CD8-positive, alpha-beta memory T cell (primary cell): ENCODE measurements around the gene HIVEP2. TPM values are rescaled to one million over a fixed set of nuclear protein-coding genes. Genes with fewer than 3 reads are reported as not detected.

ENCODE experiments used
- CTCF ChIA-PET: fragments of 350-600 bp; sonication (Branson Sonifier 250); formaldehyde crosslinking; loops from one replicate; lab custom pipeline; 2021; ENCODE audit warnings: antibody characterized with exemption; lab: Charles Lee
- POLR2A ChIA-PET: fragments of 350-600 bp; sonication (Branson Sonifier 250); formaldehyde crosslinking; loops from one replicate; lab custom pipeline; 2021; ENCODE audit warnings: antibody characterized with exemption; lab: Charles Lee
- DNase-seq, 5 donors: peaks; one replicate each; pipeline versions ENCODE4 v3.0.0 to v3.0.0-alpha.2; 2020 to 2022; ENCODE audit warnings: mixed read lengths in 1 of 5
- H3K27ac ChIP-seq: one replicate; pipeline ENCODE4 v1.7.0; 2013; ENCODE audit warnings: low read depth, mild to moderate bottlenecking, low read length, moderate library complexity
- H3K27me3 ChIP-seq: 2 replicates; pipeline ENCODE4 v1.7.0; 2013; ENCODE audit warnings: low read length, mild to moderate bottlenecking; ENCODE audit not compliant: insufficient read depth, poor library complexity, severe bottlenecking
- H3K36me3 ChIP-seq: 2 replicates; pipeline ENCODE4 v1.7.0; 2013; ENCODE audit warnings: mild to moderate bottlenecking, low read length, moderate library complexity; ENCODE audit not compliant: insufficient read depth
- H3K4me1 ChIP-seq: 2 replicates; pipeline ENCODE4 v1.7.0; 2013; ENCODE audit warnings: mild to moderate bottlenecking, low read length, moderate library complexity; ENCODE audit not compliant: insufficient read depth
- H3K4me3 ChIP-seq: 2 replicates; pipeline ENCODE4 v1.7.0; 2013; ENCODE audit warnings: mild to moderate bottlenecking, low read length
- H3K9me3 ChIP-seq: 2 replicates; pipeline ENCODE4 v1.7.0; 2013; ENCODE audit warnings: mild to moderate bottlenecking, low read length
- H3K27ac Mint-ChIP-seq, 8 donors: one replicate each; pipeline ENCODE4 v1.8.0; 2020 to 2021; ENCODE audit warnings: mixed read lengths in 8 of 8, mild to moderate bottlenecking in 6 of 8, inconsistent platforms in 3 of 8, moderate library complexity in 3 of 8
- H3K27me3 Mint-ChIP-seq, 2 donors: one replicate each; pipeline ENCODE4 v1.8.0; 2020 to 2021; ENCODE audit warnings: mixed read lengths in 2 of 2, mild to moderate bottlenecking in 1 of 2, moderate library complexity in 1 of 2
- H3K36me3 Mint-ChIP-seq, 3 donors: one replicate each; pipeline ENCODE4 v1.8.0; 2020 to 2021; ENCODE audit warnings: mixed read lengths in 3 of 3, inconsistent platforms in 1 of 3, mild to moderate bottlenecking in 1 of 3
- H3K4me1 Mint-ChIP-seq, 3 donors: one replicate each; pipeline ENCODE4 v1.8.0; 2020 to 2021; ENCODE audit warnings: mixed read lengths in 3 of 3, inconsistent platforms in 1 of 3, mild to moderate bottlenecking in 1 of 3
- H3K4me3 Mint-ChIP-seq, 7 donors: one replicate each; pipeline ENCODE4 v1.8.0; 2020 to 2021; ENCODE audit warnings: mixed read lengths in 7 of 7, mild to moderate bottlenecking in 6 of 7, moderate library complexity in 4 of 7, inconsistent platforms in 2 of 7
- H3K9me3 Mint-ChIP-seq, 5 donors: one replicate each; pipeline ENCODE4 v1.8.0; 2020 to 2022; ENCODE audit warnings: mixed read lengths in 5 of 5, mild to moderate bottlenecking in 3 of 5, moderate library complexity in 2 of 5, inconsistent platforms in 1 of 5
- polyA plus RNA-seq: library from polyadenylated mRNA; unstranded; fragments of 300-500 nt; fragmentation: Illumina TruSeq; gene quantifications from one replicate; pipeline ENCODE4 v1.2.3, GENCODE V29; 2021
- total RNA-seq, 2 experiments: library from RNA; stranded (reverse); gene quantifications; one replicate each; pipeline ENCODE4 v1.2.3, GENCODE V29; 2021

HIVEP2 gene
- total and polyA plus RNA-seq, 3 experiments from 2014 or later = 15.4 to 37.2 (median 37.1) TPM

DNA sequence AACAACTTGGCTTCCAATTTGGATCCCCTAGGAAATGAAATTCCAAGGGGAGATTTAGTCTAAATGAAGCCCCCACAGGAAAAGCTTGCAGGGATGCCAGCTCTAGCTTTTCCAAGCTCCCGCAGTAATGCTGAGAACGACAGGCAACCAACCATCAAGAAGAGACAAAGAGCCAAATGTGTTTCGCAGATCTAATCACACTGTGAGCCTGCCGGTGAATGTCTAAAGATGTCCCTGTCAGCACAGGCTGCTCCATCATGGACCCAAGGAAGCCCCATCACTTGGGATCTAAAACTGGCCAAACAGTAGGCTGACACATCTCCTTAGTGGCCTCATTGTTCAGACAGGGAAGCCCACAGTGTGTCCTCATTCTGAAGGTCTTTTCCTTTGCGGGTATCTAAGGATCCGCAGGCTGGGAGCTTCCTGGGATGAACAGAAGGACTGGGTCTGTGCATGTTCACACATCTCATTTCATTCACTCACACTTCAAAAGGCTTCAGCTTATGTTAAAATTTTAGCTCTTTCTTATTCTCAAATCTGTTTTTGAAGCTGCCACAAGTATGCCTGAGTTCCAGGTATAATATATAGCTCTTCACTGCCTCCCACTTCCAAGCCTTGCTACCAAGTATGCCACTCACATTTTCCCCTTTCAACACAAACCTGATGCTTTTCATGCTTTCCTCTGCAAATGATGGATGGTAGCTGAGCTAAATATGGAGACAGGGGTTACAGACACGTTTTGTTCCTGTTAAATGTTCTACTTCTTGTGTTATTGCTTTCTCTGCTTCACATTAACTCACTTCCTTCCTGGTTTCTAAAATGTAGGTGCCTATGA, 229.8 kb downstream of the HIVEP2 start:
- Histone ChIP-seq H3K27ac (no peak overlapping the region), H3K36me3 (no peaks in the 10 kb centered on the region), H3K4me3 (no peak overlapping the region), H3K27me3 (no peaks in the 10 kb centered on the region), H3K4me1 (no peaks in the 10 kb centered on the region), H3K9me3 (peaks cover 8% of the 10 kb centered on the region)
- H3K9me3 Mint-ChIP-seq = peaks cover 9 to 25% (median 21%) of the 10 kb centered on the region in 5 donors
- H3K4me1 Mint-ChIP-seq = no peaks in the 10 kb centered on the region
- POLR2A ChIA-PET = no interaction called here
- no peak for DNase-seq
- peaks cover 8 to 13% of the 10 kb centered on the region in 2 donors for H3K27me3 Mint-ChIP-seq
- H3K4me3 Mint-ChIP-seq = no peak overlapping the region
- peaks cover 0 to 18% (median 6%) of the 10 kb centered on the region in 3 donors for H3K36me3 Mint-ChIP-seq
- H3K27ac Mint-ChIP-seq = peak overlapping the region in 1 of 8 donors; percentile 6
- CTCF ChIA-PET = no interaction called here

DNA sequence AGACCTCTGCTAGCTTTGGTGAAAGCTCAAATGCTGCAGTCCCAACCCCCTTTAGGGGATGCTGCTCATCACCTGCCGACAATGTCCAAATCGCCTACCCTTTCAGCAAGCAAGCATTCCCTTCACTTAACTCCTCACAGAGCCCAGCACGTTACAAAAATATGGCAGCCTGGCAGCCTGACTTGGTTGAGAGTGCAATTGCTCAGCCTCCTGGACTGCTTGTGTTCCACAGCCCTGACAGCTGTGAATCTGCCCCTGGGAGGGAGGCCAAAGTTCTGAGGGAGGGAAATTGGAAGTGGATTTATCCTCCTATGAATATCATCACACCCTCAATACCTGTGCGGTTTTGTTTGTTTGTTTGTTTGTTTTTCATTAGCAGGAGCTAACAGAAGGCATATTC, 231.0 kb downstream of the HIVEP2 start:
- Histone ChIP-seq H3K4me3 (no peak overlapping the region), H3K36me3 (no peaks in the 10 kb centered on the region), H3K4me1 (no peaks in the 10 kb centered on the region), H3K9me3 (peaks cover 8% of the 10 kb centered on the region), H3K27ac (no peak overlapping the region), H3K27me3 (no peaks in the 10 kb centered on the region)
- DNase-seq = no peak
- POLR2A ChIA-PET = no interaction called here
- H3K9me3 Mint-ChIP-seq = peaks cover 7 to 13% (median 12%) of the 10 kb centered on the region in 5 donors
- H3K27me3 Mint-ChIP-seq = peaks cover 4 to 9% of the 10 kb centered on the region in 2 donors
- no peak overlapping the region for H3K27ac Mint-ChIP-seq
- CTCF ChIA-PET = no interaction called here
- no peaks in the 10 kb centered on the region for H3K4me1 Mint-ChIP-seq
- peaks cover 0 to 9% (median 5%) of the 10 kb centered on the region in 3 donors for H3K36me3 Mint-ChIP-seq
- H3K4me3 Mint-ChIP-seq = no peak overlapping the region

DNA sequence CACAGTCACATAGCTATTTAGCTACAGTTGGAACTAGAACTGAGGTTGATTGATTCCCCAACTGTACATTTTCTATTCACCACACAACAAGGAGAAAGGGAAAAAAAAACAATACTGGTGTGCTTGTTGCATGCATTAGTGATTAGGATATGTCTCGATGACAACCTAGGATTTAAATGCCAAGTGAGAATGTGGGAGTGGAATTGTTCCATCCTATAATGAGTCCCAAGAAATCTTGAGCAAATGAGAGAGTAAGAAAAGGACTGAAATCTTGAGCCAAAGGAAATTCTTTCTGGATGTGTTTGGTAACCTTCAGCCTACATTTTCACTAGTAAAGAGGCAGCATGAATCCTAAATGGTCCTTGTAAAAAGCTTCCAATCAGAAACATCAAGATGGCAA, 232.7 kb downstream of the HIVEP2 start:
- no peak overlapping the region for H3K4me3 Mint-ChIP-seq
- ChIA-PET CTCF (no interaction called here), POLR2A (no interaction called here)
- no peak for DNase-seq
- peaks cover under 1 to 3% of the 10 kb centered on the region in 2 donors for H3K27me3 Mint-ChIP-seq
- peaks cover 4% of the 10 kb centered on the region for H3K4me1 ChIP-seq
- H3K4me3 ChIP-seq = no peak overlapping the region
- H3K36me3 Mint-ChIP-seq = peaks cover 0 to under 1% (median 0%) of the 10 kb centered on the region in 3 donors
- H3K9me3 ChIP-seq = no peaks in the 10 kb centered on the region
- no peak overlapping the region for H3K27ac ChIP-seq
- H3K36me3 ChIP-seq = no peaks in the 10 kb centered on the region
- H3K27ac Mint-ChIP-seq = no peak overlapping the region
- no peaks in the 10 kb centered on the region for H3K27me3 ChIP-seq
- peaks cover 0 to 3% (median 0%) of the 10 kb centered on the region in 5 donors for H3K9me3 Mint-ChIP-seq
- H3K4me1 Mint-ChIP-seq = peaks cover 0 to under 1% (median 0%) of the 10 kb centered on the region in 3 donors

DNA sequence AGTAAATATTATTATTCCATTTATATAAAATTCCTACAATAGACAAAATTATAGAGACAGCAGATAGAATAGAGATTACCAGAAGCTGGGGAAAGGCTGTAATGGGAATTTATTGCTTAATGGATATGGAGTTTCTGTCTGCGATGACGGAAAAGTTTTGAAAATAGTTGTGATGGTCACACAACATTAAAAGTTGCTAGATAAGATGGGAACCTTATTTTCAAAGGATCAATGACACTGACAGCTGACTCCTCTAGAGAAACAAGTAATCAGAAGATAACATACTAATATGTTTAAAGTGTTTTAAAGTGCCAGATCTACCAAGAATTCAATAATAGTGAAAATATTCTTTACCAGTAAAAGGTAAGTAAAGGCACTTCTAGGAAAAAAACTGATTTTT, 236.3 kb downstream of the HIVEP2 start:
- H3K4me1 ChIP-seq = peaks cover 10% of the 10 kb centered on the region
- peaks cover 0 to 3% (median 0%) of the 10 kb centered on the region in 5 donors for H3K9me3 Mint-ChIP-seq
- H3K27me3 ChIP-seq = no peaks in the 10 kb centered on the region
- H3K4me3 ChIP-seq = no peak overlapping the region
- H3K36me3 Mint-ChIP-seq = no peaks in the 10 kb centered on the region
- CTCF ChIA-PET = no interaction called here
- no peak overlapping the region for H3K27ac Mint-ChIP-seq
- no peak overlapping the region for H3K4me3 Mint-ChIP-seq
- no peaks in the 10 kb centered on the region for H3K36me3 ChIP-seq
- H3K9me3 ChIP-seq = no peaks in the 10 kb centered on the region
- peaks cover 3 to 11% (median 10%) of the 10 kb centered on the region in 3 donors for H3K4me1 Mint-ChIP-seq
- H3K27me3 Mint-ChIP-seq = peaks cover 0 to 2% of the 10 kb centered on the region in 2 donors
- DNase-seq = no peak
- H3K27ac ChIP-seq = no peak overlapping the region
- POLR2A ChIA-PET = no interaction called here

DNA sequence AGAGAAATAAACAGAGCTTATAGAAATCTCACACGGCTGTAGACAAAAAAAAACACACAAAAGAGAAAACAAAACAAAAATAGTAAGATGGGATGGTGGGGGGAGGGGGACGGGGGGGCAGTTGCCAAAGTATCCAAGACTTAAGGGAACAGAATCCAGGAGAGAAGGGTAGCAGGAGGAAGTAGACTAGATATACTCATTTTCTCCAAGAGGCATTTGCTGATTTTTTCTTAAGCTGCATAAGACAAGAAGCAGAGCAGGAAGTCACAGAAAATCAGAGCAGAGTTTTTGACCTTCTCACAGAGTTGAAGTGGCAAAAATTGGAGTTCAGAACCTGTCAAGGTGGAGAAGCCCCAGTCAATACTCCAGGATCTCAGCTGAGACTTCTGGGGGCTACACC, 237.7 kb downstream of the HIVEP2 start:
- Mint-ChIP-seq H3K4me3 (no peak overlapping the region), H3K4me1 (peaks cover 3 to 11% (median 10%) of the 10 kb centered on the region in 3 donors), H3K9me3 (peaks cover 0 to 3% (median 0%) of the 10 kb centered on the region in 5 donors), H3K27ac (no peak overlapping the region), H3K27me3 (no peaks in the 10 kb centered on the region), H3K36me3 (no peaks in the 10 kb centered on the region)
- no peak for DNase-seq
- H3K27me3 ChIP-seq = no peaks in the 10 kb centered on the region
- no peak overlapping the region for H3K4me3 ChIP-seq
- H3K27ac ChIP-seq = no peak overlapping the region
- CTCF ChIA-PET = interaction anchor here (0.6 kb wide), 1 partner anchor 720 kb away, joined by 3 read pairs; no protein-coding TSS in a partner anchor
- H3K36me3 ChIP-seq = no peaks in the 10 kb centered on the region
- POLR2A ChIA-PET = no interaction called here
- peaks cover 10% of the 10 kb centered on the region for H3K4me1 ChIP-seq
- H3K9me3 ChIP-seq = no peaks in the 10 kb centered on the region

DNA sequence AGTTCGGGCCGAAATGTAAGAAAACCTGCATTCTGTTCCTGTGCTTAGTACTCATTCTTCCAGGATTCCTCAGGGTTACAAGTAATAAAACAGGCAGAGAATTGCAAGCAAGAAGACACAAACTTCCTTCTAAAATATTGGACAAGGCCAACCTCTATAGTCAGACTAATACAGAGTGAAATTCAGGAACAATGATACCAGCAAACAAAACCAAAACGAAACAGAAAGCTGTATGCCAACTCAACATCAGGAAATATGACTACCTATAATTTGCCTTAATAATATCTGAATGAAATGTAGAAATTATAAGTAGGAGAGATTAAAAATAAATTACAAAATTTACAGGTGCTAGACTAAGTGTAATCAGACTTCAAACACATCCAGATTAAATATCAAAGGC, 238.8 kb downstream of the HIVEP2 start:
- CTCF ChIA-PET = no interaction called here
- Mint-ChIP-seq H3K4me3 (peak overlapping the region in 1 of 7 donors; percentile 18), H3K4me1 (peaks cover 3 to 11% (median 10%) of the 10 kb centered on the region in 3 donors), H3K27ac (no peak overlapping the region), H3K27me3 (no peaks in the 10 kb centered on the region), H3K9me3 (peaks cover 0 to 3% (median 0%) of the 10 kb centered on the region in 5 donors), H3K36me3 (no peaks in the 10 kb centered on the region)
- DNase-seq = no peak
- no peak overlapping the region for H3K4me3 ChIP-seq
- no peak overlapping the region for H3K27ac ChIP-seq
- peaks cover 10% of the 10 kb centered on the region for H3K4me1 ChIP-seq
- POLR2A ChIA-PET = no interaction called here
- H3K9me3 ChIP-seq = no peaks in the 10 kb centered on the region
- H3K27me3 ChIP-seq = no peaks in the 10 kb centered on the region
- H3K36me3 ChIP-seq = no peaks in the 10 kb centered on the region

DNA sequence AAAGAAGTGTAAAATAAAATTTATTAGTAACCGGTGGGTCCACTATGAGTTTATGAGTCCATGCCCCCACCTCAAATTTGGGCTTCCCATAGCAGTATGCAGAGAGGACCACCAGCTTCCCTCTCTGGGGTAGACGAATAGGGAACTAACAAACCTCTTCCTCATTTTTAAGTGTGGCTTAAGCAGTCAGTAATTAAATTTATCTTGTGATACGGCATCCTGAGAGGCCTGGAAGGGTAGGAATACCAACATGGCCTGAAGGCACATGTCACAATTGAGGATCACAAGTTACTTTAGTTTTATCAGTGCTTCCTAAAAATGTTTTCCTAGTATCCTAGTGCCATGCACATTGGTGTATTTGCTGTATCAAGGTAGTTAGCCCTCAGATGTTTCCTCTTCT, 239.9 kb downstream of the HIVEP2 start:
- Histone ChIP-seq H3K9me3 (no peaks in the 10 kb centered on the region), H3K36me3 (no peaks in the 10 kb centered on the region), H3K27me3 (no peaks in the 10 kb centered on the region), H3K4me3 (no peak overlapping the region), H3K27ac (no peak overlapping the region), H3K4me1 (peaks cover 10% of the 10 kb centered on the region)
- Mint-ChIP-seq H3K36me3 (no peaks in the 10 kb centered on the region), H3K27ac (no peak overlapping the region), H3K9me3 (peaks cover 0 to 2% (median 0%) of the 10 kb centered on the region in 5 donors), H3K4me1 (peaks cover 3 to 11% (median 10%) of the 10 kb centered on the region in 3 donors), H3K27me3 (no peaks in the 10 kb centered on the region), H3K4me3 (no peak overlapping the region)
- ChIA-PET CTCF (no interaction called here), POLR2A (no interaction called here)
- DNase-seq = no peak
